Right lobe of liver (tissue), 4 donors: Measurements from ENCODE around the gene TMEM63C.

ENCODE experiments used
- CTCF ChIP-seq, 4 donors: fragments of 200-600 bp in 3 of 4; fragments of 450-650 bp in 1 of 4; IDR thresholded peaks; one replicate each; pipeline versions ENCODE4 v1.5.1 to v1.8.0; 2016 to 2022; ENCODE audit warnings: antibody characterized with exemption in 4 of 4, mild to moderate bottlenecking in 2 of 4
- POLR2A ChIP-seq: fragments of 450-650 bp; IDR thresholded peaks from one replicate; pipeline ENCODE4 v1.6.1; 2017; ENCODE audit warnings: antibody characterized with exemption, mild to moderate bottlenecking
- donor health status: DM: no; HTN: no; CAD: no.
- donor health status: DM: no; HTN: no; CAD: no.
- donor health status: DM: no; HTN: yes; CAD: no.

- TF ChIP-seq CTCF (IDR thresholded peaks at IDR 0.05): no peak
- no peak for TF ChIP-seq POLR2A
Measured at GRCh38 chr14:77222546-77223225, 41.1 kb downstream of the TMEM63C start.
